Right lobe of liver (tissue), 6 donors: ENCODE measurements around the gene ZNF580. TPM values are rescaled to one million over a fixed set of nuclear protein-coding genes. Genes with fewer than 3 reads are reported as not detected.

Experiments used
- ATAC-seq, 4 donors: fragments of 200-7000 bp; cut with Tn5 transposase; one replicate each; pipeline ENCODE4 v1.9.1; 2020; ENCODE audit warnings: mild to moderate bottlenecking in 4 of 4, moderate library complexity in 4 of 4
- DNase-seq, 3 donors: peaks; one replicate each; pipeline ENCODE4 v3.0.0-alpha.2; 2020
- H3K27ac ChIP-seq, 3 donors: fragments of 200-600 bp; one replicate each; pipeline ENCODE4 v1.8.0; 2022
- H3K27me3 ChIP-seq, 2 donors: fragments of 200-600 bp; one replicate each; pipeline ENCODE4 v1.8.0; 2022
- H3K36me3 ChIP-seq, 4 donors: fragments of 200-600 bp; sonication (generic) in 1 of 4; one replicate each; pipeline versions ENCODE4 v1.5.1 to v1.8.0; 2017 to 2022; ENCODE audit warnings: control low read depth in 1 of 4
- H3K4me1 ChIP-seq, 4 donors: fragments of 200-600 bp; sonication (generic) in 1 of 4; one replicate each; pipeline versions ENCODE4 v1.5.1 to v1.8.0; 2017 to 2022; ENCODE audit warnings: control low read depth in 1 of 4
- H3K4me3 ChIP-seq, 3 donors: fragments of 200-600 bp; one replicate each; pipeline ENCODE4 v1.8.0; 2022
- H3K9me3 ChIP-seq, 4 donors: fragments of 200-600 bp; sonication (generic) in 1 of 4; one replicate each; pipeline versions ENCODE4 v1.5.1 to v1.8.0; 2017 to 2022; ENCODE audit warnings: control low read depth in 1 of 4
- CTCF ChIP-seq, 4 donors: fragments of 200-600 bp in 3 of 4; fragments of 450-650 bp in 1 of 4; IDR thresholded peaks; one replicate each; pipeline versions ENCODE4 v1.5.1 to v1.8.0; 2016 to 2022; ENCODE audit warnings: antibody characterized with exemption in 4 of 4, mild to moderate bottlenecking in 2 of 4
- POLR2A ChIP-seq: fragments of 450-650 bp; IDR thresholded peaks from one replicate; pipeline ENCODE4 v1.6.1; 2017; ENCODE audit warnings: antibody characterized with exemption, mild to moderate bottlenecking
- WGBS: methylation state at CpG from one replicate; pipeline ENCODE4 v1.1.6; 2018; ENCODE audit warnings: low coverage, low lambda C conversion rate; ENCODE audit not compliant: insufficient coverage; ENCODE audit errors: missing lambda C conversion rate; 5-methylcytosine and 5-hydroxymethylcytosine counted together
- intact Hi-C, 2 donors: fragments of 100-400 bp; cut with DNase I; formaldehyde crosslinking; loops; one replicate each; pipeline versions ENCODE4 v1.11.2 to v1.14.1; 2022
- total RNA-seq, 6 experiments: library from RNA; depleted of rRNA in 2 of 6; stranded (reverse); fragments of >200 nt in 2 of 6; fragmentation: NEBNext Ultra II Directional in 3 of 6; extraction: Animal tissue kit (Norgen Biotek cat#: 25700) in 3 of 6; gene quantifications; one replicate each; pipeline versions ENCODE4 v1.1.0 to v1.2.4, GENCODE V29; 2016 to 2023
- donor health status: DM: no; HTN: yes; CAD: no.
- donor health status: DM: no; HTN: no; CAD: no.
- donor health status: DM: no; HTN: no; CAD: no.
- donor health status: DM: no; HTN: yes; CAD: no.
- donor health status: DM: no; HTN: yes; CAD: no.

Gene ZNF580
- total RNA-seq, 6 experiments from 2014 or later = 5.4 to 11.6 (median 6.5) TPM

GRCh38 chr19:55660991-55661390 lies 20.2 kb downstream of the ZNF580 start:
- H3K4me1 ChIP-seq = peaks cover 0 to 29% (median 12%) of the 10 kb centered on the region in 4 donors
- DNase-seq = no peak
- no peak for TF ChIP-seq CTCF (IDR thresholded peaks at IDR 0.05)
- no peak for ATAC-seq
- peaks cover 0 to 52% (median 22%) of the 10 kb centered on the region in 4 donors for H3K36me3 ChIP-seq
- no peaks in the 10 kb centered on the region for H3K9me3 ChIP-seq
- no peaks in the 10 kb centered on the region for H3K27me3 ChIP-seq
- intact Hi-C loops = no loop called here
- WGBS = 82% methylated on average over 7 of the region's 16 CpGs
- no peak overlapping the region for H3K27ac ChIP-seq
- H3K4me3 ChIP-seq = no peak overlapping the region

- no peak overlapping the region for H3K4me3 ChIP-seq
- H3K4me1 ChIP-seq = peaks cover 0 to 21% (median 8%) of the 10 kb centered on the region in 4 donors
- intact Hi-C loops = no loop called here
- WGBS = 44% methylated on average over 7 of the region's 7 CpGs
- peaks cover 0 to 60% (median 26%) of the 10 kb centered on the region in 4 donors for H3K36me3 ChIP-seq
- ATAC-seq (no peak), DNase-seq (no peak)
- H3K9me3 ChIP-seq = no peaks in the 10 kb centered on the region
- H3K27ac ChIP-seq = no peak overlapping the region
- H3K27me3 ChIP-seq = no peaks in the 10 kb centered on the region
- no peak for TF ChIP-seq CTCF (IDR thresholded peaks at IDR 0.05)
- no peak for TF ChIP-seq POLR2A
Observed at GRCh38 chr19:55661826-55662225, 21.0 kb downstream of the ZNF580 start.

- H3K4me3 ChIP-seq = no peak overlapping the region
- ATAC-seq (no peak), DNase-seq (no peak)
- no peaks in the 10 kb centered on the region for H3K9me3 ChIP-seq
- TF ChIP-seq POLR2A = no peak
- no peak for TF ChIP-seq CTCF (IDR thresholded peaks at IDR 0.05)
- H3K4me1 ChIP-seq = no peaks in the 10 kb centered on the region
- no CpG with 5 or more reads among the region's 20 CpGs for WGBS
- intact Hi-C loops = no loop called here
- H3K36me3 ChIP-seq = peaks cover 5 to 82% (median 32%) of the 10 kb centered on the region in 4 donors
- no peaks in the 10 kb centered on the region for H3K27me3 ChIP-seq
- H3K27ac ChIP-seq = no peak overlapping the region
Observed at GRCh38 chr19:55663846-55664536, 23.2 kb downstream of the ZNF580 start.

GRCh38 chr19:55666343-55667005 lies 25.7 kb downstream of the ZNF580 start:
- Histone ChIP-seq H3K4me3 (no peak overlapping the region), H3K36me3 (peaks cover 17 to 82% (median 39%) of the 10 kb centered on the region in 4 donors), H3K9me3 (no peaks in the 10 kb centered on the region), H3K27me3 (no peaks in the 10 kb centered on the region), H3K4me1 (no peaks in the 10 kb centered on the region), H3K27ac (no peak overlapping the region)
- DNase-seq = no peak
- no peak for TF ChIP-seq POLR2A
- no peak for TF ChIP-seq CTCF (IDR thresholded peaks at IDR 0.05)
- 90% methylated on average over 2 of the region's 12 CpGs for WGBS
- intact Hi-C loops = no loop called here
- no peak for ATAC-seq
